Amniotic epithelial cell (primary cell): ENCODE data around the gene NOSIP.

ENCODE experiments used
- DNase-seq: peaks from one replicate; pipeline ENCODE4 v3.0.0-alpha.2; 2010; ENCODE audit warnings: low read depth

The NOSIP gene

GRCh38 chr19:49546825-49547565, 33.4 kb downstream of the NOSIP start:
- peak; percentile 89 for DNase-seq

GRCh38 chr19:49544154-49544553, 36.2 kb downstream of the NOSIP start:
- DNase-seq = no peak

- no peak for DNase-seq
These were observed 37.3 kb downstream of the NOSIP start for GRCh38 chr19:49543032-49543431.

- DNase-seq = no peak
These were observed 37.9 kb downstream of the NOSIP start for GRCh38 chr19:49542446-49542845.

GRCh38 chr19:49541914-49542313, 38.4 kb downstream of the NOSIP start:
- DNase-seq = no peak

GRCh38 chr19:49539192-49539952, 41.0 kb downstream of the NOSIP start:
- DNase-seq = no peak

GRCh38 chr19:49538643-49539042, 41.7 kb downstream of the NOSIP start:
- no peak for DNase-seq

GRCh38 chr19:49536921-49537462, 43.4 kb downstream of the NOSIP start:
- DNase-seq = no peak

- no peak for DNase-seq
These were observed 45.5 kb downstream of the NOSIP start for GRCh38 chr19:49534632-49535385.

- DNase-seq = peak; percentile 55
These were observed 46.5 kb downstream of the NOSIP start for GRCh38 chr19:49533551-49534488.

- no peak for DNase-seq
These were observed 49.6 kb downstream of the NOSIP start for GRCh38 chr19:49530708-49531107.

GRCh38 chr19:49528211-49528771, 52.1 kb downstream of the NOSIP start:
- DNase-seq = peak; percentile 47

GRCh38 chr19:49524812-49525455, 55.4 kb downstream of the NOSIP start:
- no peak for DNase-seq

GRCh38 chr19:49520705-49521319, 59.5 kb downstream of the NOSIP start:
- peak; percentile 29 for DNase-seq

- no peak for DNase-seq
These were observed 62.3 kb downstream of the NOSIP start for GRCh38 chr19:49518033-49518432.

- peak; percentile 90 for DNase-seq
These were observed 64.6 kb downstream of the NOSIP start for GRCh38 chr19:49515767-49516166.

- no peak for DNase-seq
These were observed 66.2 kb downstream of the NOSIP start for GRCh38 chr19:49514151-49514550.

GRCh38 chr19:49513746-49514118, 66.6 kb downstream of the NOSIP start:
- DNase-seq = no peak

GRCh38 chr19:49512970-49513745, 67.2 kb downstream of the NOSIP start:
- no peak for DNase-seq
